ENCODE data around the gene RBM14.
"Not testable (repeated sequence)": the region's sequence is repeated elsewhere in the genome, so short reads cannot be mapped to it uniquely, and the experiment has no call there.

Gene RBM14

DNA sequence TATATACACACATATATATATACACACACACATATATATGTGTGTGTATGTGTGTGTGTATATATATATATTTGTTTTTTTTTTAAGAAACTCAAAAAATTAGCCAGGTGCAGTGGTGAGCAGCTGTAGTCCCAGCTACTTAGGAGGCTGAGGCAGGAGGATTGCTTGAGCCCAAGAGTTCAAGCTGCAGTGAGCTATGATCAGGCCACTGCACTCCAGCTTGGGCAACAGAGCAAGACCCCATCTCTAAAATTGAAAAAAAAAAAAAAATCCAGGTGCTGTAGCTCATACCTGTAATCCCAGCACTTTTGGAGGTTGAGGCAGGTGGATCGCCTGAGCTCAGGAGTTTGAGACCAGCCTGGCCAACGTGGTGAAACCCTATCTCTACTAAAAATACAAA, 27.1 kb upstream of the RBM14 start:
- H3K27ac Mint-ChIP-seq; DNase-seq; H3K4me3 Mint-ChIP-seq; ATAC-seq (replicated peaks); H3K27me3 Mint-ChIP-seq; H3K9me3 Mint-ChIP-seq: not testable (repeated sequence)
- peaks cover 16% of the 10 kb centered on the region for H3K36me3 Mint-ChIP-seq (ENCODE audit: insufficient read depth)
- peaks cover 5 to 20% of the 10 kb centered on the region in 2 donors for H3K4me1 Mint-ChIP-seq (ENCODE audit: low read depth in 2 of 2)

DNA sequence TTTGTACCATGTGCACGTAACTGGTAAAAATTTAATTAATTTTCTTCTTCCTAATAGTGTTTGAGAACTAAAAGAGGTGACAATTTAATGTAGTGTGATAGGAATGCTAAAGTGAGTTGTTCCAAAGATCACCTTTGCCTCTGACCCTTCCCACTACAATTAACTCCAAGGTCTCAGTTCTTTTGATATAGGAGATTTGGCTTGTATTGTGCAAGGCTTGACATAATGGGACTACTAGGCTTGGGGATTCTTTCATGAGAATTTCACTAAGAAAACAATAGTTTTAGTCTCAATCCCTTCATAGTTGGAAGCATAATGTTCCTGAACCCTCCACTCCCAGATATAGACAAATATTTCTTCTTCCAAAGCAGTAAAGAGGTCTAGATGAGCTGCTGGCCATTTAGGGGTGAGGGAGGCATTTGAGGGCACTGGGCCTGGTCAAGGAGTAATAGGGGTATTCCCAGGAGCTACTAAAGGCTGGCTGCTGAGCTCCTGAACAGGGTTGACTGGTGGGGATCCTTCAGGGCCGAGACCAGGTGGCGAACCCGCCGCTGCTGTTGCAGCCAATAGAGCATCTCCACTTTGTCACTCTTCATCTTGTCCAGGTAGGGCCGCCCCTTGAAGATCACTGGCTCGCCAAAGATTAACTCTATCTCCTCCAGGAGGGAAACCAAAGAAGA, 26.3 kb upstream of the RBM14 start:
- peaks cover 19% of the 10 kb centered on the region for H3K36me3 Mint-ChIP-seq (ENCODE audit: insufficient read depth)
- H3K27ac Mint-ChIP-seq = peak overlapping the region in 1 of 2 donors; percentile 44
- H3K27me3 Mint-ChIP-seq = no peaks in the 10 kb centered on the region
- no peaks in the 10 kb centered on the region for H3K9me3 Mint-ChIP-seq
- DNase-seq (no peak), ATAC-seq (replicated peaks) (no peak)
- H3K4me1 Mint-ChIP-seq (ENCODE audit: low read depth in 2 of 2) = peaks cover 11 to 26% of the 10 kb centered on the region in 2 donors
- H3K4me3 Mint-ChIP-seq = no peak overlapping the region

DNA sequence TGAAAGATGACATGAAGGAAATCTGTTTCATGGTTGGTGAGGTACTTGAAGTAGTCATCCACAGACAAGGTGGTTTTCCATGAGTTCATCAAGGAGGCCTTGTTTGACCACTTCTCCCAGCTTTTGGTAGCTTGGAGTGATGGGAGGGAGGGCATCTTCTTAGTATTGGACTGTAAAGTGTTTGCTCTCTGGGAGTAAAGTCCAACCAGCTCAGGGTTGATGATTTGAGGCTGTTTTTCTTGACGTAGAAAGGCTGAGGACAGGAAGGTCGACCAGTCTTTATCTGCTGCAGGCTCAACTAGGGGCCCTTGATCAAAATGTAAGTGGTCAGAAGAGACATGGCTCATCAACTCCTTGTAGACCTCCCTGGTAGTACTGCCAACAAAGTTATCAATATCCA, 25.3 kb upstream of the RBM14 start:
- Mint-ChIP-seq H3K4me1 (ENCODE audit: low read depth in 2 of 2) (peaks cover 16 to 35% of the 10 kb centered on the region in 2 donors), H3K4me3 (peak overlapping the region in 1 of 2 donors; percentile 93), H3K36me3 (ENCODE audit: insufficient read depth) (peaks cover 19% of the 10 kb centered on the region), H3K27me3 (no peaks in the 10 kb centered on the region), H3K9me3 (no peaks in the 10 kb centered on the region), H3K27ac (no peak overlapping the region)
- DNase-seq (no peak), ATAC-seq (replicated peaks) (no peak)

DNA sequence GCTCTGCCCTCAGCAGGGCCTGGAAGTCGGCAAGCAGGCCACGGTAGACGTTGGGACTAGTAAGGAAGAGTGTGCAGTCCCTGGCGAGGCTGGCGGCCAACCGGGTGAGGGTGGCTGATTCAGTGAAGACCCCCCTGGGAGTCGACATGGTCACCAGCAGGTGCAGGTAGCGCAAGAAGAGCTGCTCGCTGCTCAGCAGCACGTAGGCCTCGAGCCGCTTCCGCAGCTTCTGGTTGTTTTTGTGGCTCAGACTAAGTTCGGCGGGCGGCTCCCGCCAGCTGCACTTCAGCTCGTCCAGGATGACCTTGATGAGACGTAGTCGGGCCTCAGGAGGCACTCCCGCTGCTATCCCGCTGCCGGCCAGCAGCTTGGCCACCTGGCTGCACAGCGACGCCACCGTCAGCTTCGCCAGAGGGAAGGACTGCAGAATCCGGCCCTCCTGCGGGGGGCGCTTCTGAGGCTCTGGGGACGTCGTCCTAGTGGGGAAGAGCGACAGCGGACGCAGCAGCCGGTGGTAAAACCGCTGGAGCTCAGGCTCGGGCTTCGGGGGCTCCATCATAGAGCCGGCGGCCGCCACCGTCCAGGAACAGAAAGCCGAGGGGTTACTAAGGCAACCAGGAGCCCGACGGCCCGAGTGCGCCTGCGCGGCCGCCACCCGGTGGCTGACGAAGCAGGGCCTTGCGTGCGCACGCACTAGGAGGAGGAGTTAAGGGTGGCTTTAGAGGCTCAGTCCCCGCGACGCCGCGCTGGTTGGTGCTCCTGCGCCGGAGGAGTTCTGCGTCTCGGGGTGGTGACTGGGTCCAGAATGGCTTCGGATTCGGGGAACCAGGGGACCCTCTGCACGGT, 23.8 kb upstream of the RBM14 start, which contains the start of the genes CCDC87 and CCS:
Gene CCDC87 (minus strand): TSS at position 607 of the 846 bp plus-strand sequence. CDS start 48 bp downstream, at position 559.
Gene CCS (plus strand): TSS at position 729 of the 846 bp plus-strand sequence. CDS start 77 bp downstream, at position 806.
- H3K36me3 Mint-ChIP-seq (ENCODE audit: insufficient read depth) = peaks cover 19% of the 10 kb centered on the region
- peak; percentile 93 for ATAC-seq (replicated peaks)
- no peaks in the 10 kb centered on the region for H3K9me3 Mint-ChIP-seq

DNA sequence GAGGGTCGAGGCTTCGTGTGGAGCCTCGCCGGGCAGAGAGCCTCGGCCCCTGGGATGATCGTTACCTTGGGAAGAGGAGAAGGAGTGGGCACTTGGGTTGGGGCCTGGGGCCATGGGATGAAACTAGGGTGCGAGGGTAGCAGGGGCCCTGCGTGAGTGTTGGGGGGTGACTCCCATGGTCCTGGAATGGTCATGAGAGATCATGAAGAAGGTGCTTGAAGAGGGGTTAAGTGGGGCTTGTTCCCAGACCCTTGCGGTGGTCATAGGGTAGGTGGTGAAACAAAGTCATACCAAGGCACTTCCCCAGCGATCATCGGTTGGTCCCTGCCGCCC, 23.2 kb upstream of the RBM14 start:
- DNase-seq (peak in 1 of 3 experiments; percentile 4), ATAC-seq (replicated peaks) (no peak)
- H3K9me3 Mint-ChIP-seq = no peaks in the 10 kb centered on the region
- H3K36me3 Mint-ChIP-seq (ENCODE audit: insufficient read depth) = peaks cover 19% of the 10 kb centered on the region
- peaks cover 16 to 35% of the 10 kb centered on the region in 2 donors for H3K4me1 Mint-ChIP-seq (ENCODE audit: low read depth in 2 of 2)
- no peaks in the 10 kb centered on the region for H3K27me3 Mint-ChIP-seq
- H3K27ac Mint-ChIP-seq = peak overlapping the region; percentile 97 to 98
- H3K4me3 Mint-ChIP-seq = peak overlapping the region; percentile 93 to 96

More for the DNA sequence above, 23.8 kb upstream of the RBM14 start, which contains the start of the genes CCDC87 and CCS:
- peak; percentile 94 to 97 (median 96) for DNase-seq
- H3K4me1 Mint-ChIP-seq (ENCODE audit: low read depth in 2 of 2) = peaks cover 16 to 35% of the 10 kb centered on the region in 2 donors
- H3K27me3 Mint-ChIP-seq = no peaks in the 10 kb centered on the region
- peak within 1 kb of the TSS; percentile 93 to 96 for H3K4me3 Mint-ChIP-seq
- H3K27ac Mint-ChIP-seq = peak within 1 kb of the TSS; percentile 97 to 98

DNA sequence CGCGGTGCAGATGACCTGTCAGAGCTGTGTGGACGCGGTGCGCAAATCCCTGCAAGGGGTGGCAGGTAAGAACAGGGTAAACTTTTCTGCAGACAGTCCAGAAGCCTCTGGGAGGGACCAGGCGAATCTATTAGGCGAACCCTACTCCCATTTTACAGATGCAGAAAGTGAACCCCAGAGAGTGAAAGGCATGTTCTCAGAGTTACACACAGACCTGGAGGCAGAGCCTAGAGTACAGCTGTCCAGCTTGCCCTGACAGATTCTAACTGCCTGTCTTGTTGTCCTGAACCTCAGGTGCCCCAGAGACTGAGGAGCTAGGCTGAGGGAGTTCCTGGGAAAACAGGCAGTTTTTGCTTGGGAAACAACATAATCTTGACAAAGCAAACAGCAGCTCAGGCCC, 22.8 kb upstream of the RBM14 start:
- peaks cover 19% of the 10 kb centered on the region for H3K36me3 Mint-ChIP-seq (ENCODE audit: insufficient read depth)
- peaks cover 16 to 35% of the 10 kb centered on the region in 2 donors for H3K4me1 Mint-ChIP-seq (ENCODE audit: low read depth in 2 of 2)
- H3K4me3 Mint-ChIP-seq = peak overlapping the region; percentile 93 to 96
- peak overlapping the region; percentile 97 to 98 for H3K27ac Mint-ChIP-seq
- ATAC-seq (replicated peaks) (no peak), DNase-seq (no peak)
- H3K27me3 Mint-ChIP-seq = no peaks in the 10 kb centered on the region
- no peaks in the 10 kb centered on the region for H3K9me3 Mint-ChIP-seq

DNA sequence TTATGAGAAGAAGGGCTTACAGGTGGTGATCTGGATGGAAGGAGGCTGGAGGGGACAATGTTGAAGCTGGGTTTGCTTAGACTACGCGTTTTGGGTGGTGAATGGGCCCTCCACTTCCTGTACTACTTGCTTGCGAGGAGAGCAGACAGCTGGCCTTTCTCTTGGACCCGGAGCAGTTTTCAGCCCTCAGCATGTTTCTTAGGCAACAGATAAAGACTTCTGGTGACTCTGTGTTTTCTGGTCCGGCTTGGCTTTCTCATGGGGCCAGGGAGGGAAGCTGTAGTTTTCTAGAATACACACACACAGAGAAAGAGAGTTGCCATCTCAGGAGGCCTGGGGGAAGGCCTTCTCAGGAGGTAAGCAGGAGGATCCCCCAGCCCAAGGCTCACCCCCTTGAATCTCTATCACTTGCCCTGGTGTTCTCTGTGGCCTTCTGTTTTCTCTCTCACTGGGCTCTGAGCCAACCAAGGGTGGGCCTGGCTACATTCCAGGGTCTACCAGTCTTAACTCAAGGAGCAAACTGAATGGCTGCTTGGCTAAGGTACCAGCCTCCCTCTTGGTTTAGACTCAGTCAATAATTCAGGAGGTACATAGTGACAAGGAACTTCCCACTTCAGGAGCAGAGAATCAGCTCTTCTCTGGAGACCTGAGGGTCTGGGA, 21.1 kb upstream of the RBM14 start:
- Mint-ChIP-seq H3K4me3 (peak overlapping the region in 1 of 2 donors; percentile 96), H3K27ac (peak overlapping the region in 1 of 2 donors; percentile 87), H3K9me3 (no peaks in the 10 kb centered on the region), H3K4me1 (ENCODE audit: low read depth in 2 of 2) (peaks cover 16 to 35% of the 10 kb centered on the region in 2 donors), H3K36me3 (ENCODE audit: insufficient read depth) (peaks cover 19% of the 10 kb centered on the region), H3K27me3 (no peaks in the 10 kb centered on the region)
- ATAC-seq (replicated peaks) (no peak), DNase-seq (no peak)

DNA sequence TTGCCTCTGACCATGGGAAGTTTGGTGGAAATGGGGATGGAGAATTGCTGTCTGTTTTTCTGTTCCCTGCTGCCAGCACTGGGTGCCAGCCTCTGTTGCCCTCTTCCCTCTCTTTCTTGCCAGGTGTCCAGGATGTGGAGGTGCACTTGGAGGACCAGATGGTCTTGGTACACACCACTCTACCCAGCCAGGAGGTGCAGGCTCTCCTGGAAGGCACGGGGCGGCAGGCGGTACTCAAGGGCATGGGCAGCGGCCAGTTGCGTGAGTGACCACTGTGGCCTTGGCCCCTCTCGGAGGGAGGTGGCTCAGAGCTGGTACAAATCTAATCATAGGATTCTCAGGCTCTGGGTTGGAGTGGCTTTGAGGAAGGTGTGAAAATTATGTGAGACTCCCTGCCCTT, 17.4 kb upstream of the RBM14 start:
- peaks cover 6% of the 10 kb centered on the region for H3K36me3 Mint-ChIP-seq (ENCODE audit: insufficient read depth)
- H3K4me3 Mint-ChIP-seq = no peak overlapping the region
- no peak overlapping the region for H3K27ac Mint-ChIP-seq
- no peaks in the 10 kb centered on the region for H3K27me3 Mint-ChIP-seq
- ATAC-seq (replicated peaks) (no peak), DNase-seq (no peak)
- no peaks in the 10 kb centered on the region for H3K9me3 Mint-ChIP-seq
- H3K4me1 Mint-ChIP-seq (ENCODE audit: low read depth in 2 of 2) = peaks cover 12 to 17% of the 10 kb centered on the region in 2 donors

DNA sequence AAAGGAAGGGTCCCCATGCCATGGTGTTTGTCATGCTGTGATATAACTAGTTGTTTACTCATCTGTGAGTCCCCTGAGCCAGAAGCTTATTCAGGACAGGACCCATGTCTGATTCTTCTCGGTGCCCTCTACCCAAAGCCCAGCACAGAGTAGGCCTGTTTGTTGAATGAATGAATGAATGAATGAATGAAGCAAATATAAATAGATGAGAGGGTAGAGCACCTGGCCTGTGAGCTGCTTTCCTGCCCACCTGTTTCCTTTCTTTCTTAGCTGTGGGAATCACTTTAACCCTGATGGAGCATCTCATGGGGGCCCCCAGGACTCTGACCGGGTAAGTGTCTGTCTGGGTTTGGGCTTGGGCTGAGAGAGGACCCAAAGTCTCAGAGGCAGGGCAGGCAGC, 16.2 kb upstream of the RBM14 start:
- Mint-ChIP-seq H3K9me3 (no peaks in the 10 kb centered on the region), H3K27ac (no peak overlapping the region), H3K4me3 (no peak overlapping the region), H3K27me3 (no peaks in the 10 kb centered on the region), H3K36me3 (ENCODE audit: insufficient read depth) (peaks cover 7% of the 10 kb centered on the region), H3K4me1 (ENCODE audit: low read depth in 2 of 2) (peaks cover 5 to 10% of the 10 kb centered on the region in 2 donors)
- DNase-seq (no peak), ATAC-seq (replicated peaks) (no peak)

DNA sequence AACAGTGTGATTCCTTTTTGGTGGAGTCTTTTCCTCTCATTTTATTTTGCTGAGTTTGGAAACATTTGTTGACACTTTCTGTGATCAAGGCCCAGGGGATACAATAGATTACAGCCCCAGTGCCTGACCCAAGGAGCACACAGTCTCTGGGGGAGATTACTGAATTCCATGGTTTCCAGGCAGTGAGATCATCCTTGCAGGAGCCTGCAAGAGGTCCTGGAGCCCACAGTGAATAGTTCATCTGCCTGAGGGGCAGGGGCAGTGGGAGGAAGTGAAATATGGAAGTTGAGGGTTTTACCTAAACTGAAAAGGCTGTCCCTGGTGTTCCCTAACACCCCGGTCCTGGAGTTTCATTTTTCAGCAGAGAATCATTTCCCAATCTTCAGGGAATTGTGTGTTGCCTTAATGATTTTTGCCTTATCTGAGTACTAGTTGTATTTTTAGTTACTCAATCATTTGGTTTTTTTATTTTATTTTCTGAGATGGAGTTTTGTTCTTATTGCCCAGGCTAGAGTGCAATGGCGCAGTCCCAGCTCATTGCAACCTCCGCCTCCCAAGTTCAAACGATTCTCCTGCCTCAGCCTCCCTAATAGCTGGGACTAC, 15.7 kb upstream of the RBM14 start:
- Mint-ChIP-seq H3K27me3 (no peaks in the 10 kb centered on the region), H3K4me3 (no peak overlapping the region), H3K4me1 (ENCODE audit: low read depth in 2 of 2) (peaks cover 0 to 5% of the 10 kb centered on the region in 2 donors), H3K36me3 (ENCODE audit: insufficient read depth) (peaks cover 7% of the 10 kb centered on the region), H3K9me3 (no peaks in the 10 kb centered on the region), H3K27ac (no peak overlapping the region)
- ATAC-seq (replicated peaks) (no peak), DNase-seq (no peak)

DNA sequence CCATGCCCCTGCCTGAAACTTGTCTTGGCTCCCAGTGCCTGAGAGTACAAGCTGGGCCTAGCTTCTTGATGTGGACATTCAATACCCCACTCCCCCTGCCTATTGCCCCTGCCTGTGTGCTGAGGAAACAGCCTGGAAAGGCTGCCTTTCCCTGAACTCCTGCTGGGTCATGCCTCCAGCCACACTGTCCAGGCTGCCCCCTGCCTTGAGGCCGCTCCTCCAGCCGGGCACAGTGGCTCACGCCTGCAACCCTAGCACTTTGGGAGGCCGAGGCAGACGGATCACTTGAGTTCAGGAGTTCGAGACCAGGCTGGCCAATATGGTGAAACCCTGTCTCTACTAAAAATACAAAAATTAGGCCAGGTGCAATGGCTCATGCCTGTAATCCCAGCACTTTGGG, 13.4 kb upstream of the RBM14 start:
- no peak for DNase-seq
- Mint-ChIP-seq H3K27ac (no peak overlapping the region), H3K27me3 (no peaks in the 10 kb centered on the region), H3K4me1 (ENCODE audit: low read depth in 2 of 2) (peaks cover 0 to 2% of the 10 kb centered on the region in 2 donors), H3K4me3 (no peak overlapping the region), H3K9me3 (no peaks in the 10 kb centered on the region), H3K36me3 (ENCODE audit: insufficient read depth) (peaks cover 10% of the 10 kb centered on the region)
- ATAC-seq (replicated peaks) = no peak

DNA sequence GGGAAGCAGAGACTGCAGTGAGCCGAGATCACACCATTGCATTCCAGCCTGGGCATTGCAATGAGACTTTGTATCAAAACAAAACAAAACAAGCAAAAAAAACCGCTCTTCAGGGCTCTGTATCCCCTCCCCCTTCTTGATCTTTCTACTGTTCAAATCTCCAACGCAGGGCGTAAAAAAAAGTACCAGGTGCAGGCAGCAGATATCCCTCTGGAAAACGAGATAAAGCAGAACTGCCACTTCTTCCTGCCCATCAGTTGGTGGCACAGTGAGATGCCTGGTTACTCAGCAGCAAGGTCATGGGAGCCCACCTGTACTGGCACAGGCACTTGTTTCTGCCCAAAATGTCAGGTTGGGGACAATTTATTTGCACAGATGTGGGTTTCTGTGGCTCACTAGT, 12.3 kb upstream of the RBM14 start:
- H3K27me3 Mint-ChIP-seq = no peaks in the 10 kb centered on the region
- no peaks in the 10 kb centered on the region for H3K9me3 Mint-ChIP-seq
- peaks cover 0 to 2% of the 10 kb centered on the region in 2 donors for H3K4me1 Mint-ChIP-seq (ENCODE audit: low read depth in 2 of 2)
- ATAC-seq (replicated peaks) (no peak), DNase-seq (no peak)
- H3K27ac Mint-ChIP-seq = peak overlapping the region in 1 of 2 donors; percentile 24
- H3K36me3 Mint-ChIP-seq (ENCODE audit: insufficient read depth) = peaks cover 10% of the 10 kb centered on the region
- H3K4me3 Mint-ChIP-seq = no peak overlapping the region

DNA sequence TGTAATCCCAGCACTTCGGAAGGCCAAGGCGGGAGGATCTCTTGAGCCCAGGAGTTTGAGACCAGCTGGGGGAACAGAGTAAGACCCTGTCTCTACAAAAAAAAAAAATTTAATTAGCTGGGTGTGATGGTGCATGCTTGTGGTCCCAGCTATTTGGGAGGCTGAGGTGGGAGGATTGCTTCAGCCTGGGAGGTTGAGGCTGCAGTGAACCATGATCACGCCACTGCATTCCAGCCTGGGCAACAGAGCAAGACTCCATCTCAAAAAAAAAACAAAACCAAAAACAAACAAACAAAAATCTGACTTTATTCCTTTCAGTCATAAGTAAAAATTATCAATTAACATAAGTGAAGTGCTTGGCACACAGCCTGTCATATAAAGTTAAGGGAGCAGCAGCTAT, 9.8 kb upstream of the RBM14 start:
- H3K4me3 Mint-ChIP-seq; H3K9me3 Mint-ChIP-seq; H3K4me1 Mint-ChIP-seq (ENCODE audit: low read depth in 2 of 2); H3K36me3 Mint-ChIP-seq (ENCODE audit: insufficient read depth); H3K27ac Mint-ChIP-seq; DNase-seq; ATAC-seq (replicated peaks); H3K27me3 Mint-ChIP-seq: not testable (repeated sequence)
